Measurements from ENCODE around the gene NOL3. TPM values are rescaled to one million over a fixed set of nuclear protein-coding genes. Genes with fewer than 3 reads are reported as not detected.

The NOL3 gene
- total RNA-seq, 1 donor from 2014 or later: 19.2 TPM

DNA sequence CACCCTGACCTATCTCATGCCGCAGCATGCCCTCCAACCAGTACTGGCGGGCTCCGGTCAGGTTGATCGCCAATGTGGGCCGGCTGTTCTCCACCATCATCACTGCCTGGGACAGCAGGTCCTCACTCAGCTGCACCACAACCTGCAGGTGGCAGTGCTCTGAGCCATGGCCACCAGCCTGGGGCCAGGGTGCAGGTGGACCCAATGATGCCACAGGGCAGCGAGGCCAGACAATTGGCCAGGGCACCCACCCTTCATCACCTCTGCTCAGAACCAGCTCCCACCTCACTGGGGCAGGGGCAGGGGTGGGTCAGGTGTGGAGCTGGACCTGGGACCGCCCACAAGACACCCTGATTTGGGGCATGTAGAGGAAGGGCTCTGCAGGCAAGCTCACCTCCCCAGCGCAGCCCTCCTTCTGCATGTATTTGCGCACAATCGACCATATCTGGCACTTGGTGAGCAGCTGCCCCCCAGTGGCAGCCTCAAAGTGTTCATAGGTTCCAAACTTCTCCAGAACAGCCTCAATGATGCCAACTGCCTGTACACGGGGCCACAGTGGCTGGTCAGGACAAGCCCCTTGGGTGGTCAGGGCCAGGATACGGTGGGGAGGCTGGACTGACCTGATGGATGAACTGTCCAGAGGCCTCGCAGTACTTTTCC is 9.2 kb downstream of the NOL3 start:
- Histone ChIP-seq H3K27me3 (no peaks in the 10 kb centered on the region), H3K4me1 (peaks cover 55% of the 10 kb centered on the region)
- TF ChIP-seq POLR2A (IDR thresholded peaks at IDR 0.05) (no peak), POLR2AphosphoS5 (IDR thresholded peaks at IDR 0.05; ENCODE audit: insufficient read depth in 1 of 2, low read depth in 1 of 2) (no peak)
- TF ChIP-seq, protein P1, sequence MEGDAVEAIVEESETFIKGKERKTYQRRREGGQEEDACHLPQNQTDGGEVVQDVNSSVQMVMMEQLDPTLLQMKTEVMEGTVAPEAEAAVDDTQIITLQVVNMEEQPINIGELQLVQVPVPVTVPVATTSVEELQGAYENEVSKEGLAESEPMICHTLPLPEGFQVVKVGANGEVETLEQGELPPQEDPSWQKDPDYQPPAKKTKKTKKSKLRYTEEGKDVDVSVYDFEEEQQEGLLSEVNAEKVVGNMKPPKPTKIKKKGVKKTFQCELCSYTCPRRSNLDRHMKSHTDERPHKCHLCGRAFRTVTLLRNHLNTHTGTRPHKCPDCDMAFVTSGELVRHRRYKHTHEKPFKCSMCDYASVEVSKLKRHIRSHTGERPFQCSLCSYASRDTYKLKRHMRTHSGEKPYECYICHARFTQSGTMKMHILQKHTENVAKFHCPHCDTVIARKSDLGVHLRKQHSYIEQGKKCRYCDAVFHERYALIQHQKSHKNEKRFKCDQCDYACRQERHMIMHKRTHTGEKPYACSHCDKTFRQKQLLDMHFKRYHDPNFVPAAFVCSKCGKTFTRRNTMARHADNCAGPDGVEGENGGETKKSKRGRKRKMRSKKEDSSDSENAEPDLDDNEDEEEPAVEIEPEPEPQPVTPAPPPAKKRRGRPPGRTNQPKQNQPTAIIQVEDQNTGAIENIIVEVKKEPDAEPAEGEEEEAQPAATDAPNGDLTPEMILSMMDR (IDR thresholded peaks at IDR 0.05): no peak

DNA sequence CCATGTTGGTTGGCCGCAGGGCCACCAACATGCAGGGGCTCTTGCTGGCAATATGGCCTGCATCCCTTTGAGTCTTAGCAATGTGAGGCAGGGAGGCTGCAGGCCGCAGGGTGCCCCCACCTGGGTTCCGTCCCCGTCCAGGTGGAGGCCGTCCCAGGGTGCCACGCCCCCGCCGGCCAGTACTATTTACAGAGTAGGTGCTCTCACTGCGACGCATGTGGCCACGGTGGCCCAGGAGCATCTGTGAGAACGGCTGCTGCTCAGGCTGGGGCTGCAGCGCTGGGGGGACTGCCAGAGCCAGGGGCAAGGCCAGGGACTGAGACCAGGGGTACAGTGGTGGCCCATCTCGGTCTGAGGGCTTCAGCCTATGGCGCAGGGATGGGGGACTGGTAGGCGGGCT is 9.8 kb downstream of the NOL3 start:
- Histone ChIP-seq H3K4me1 (peaks cover 55% of the 10 kb centered on the region), H3K36me3 (no peaks in the 10 kb centered on the region), H3K27me3 (no peaks in the 10 kb centered on the region), H3K4me3 (no peak overlapping the region), H3K9me3 (no peaks in the 10 kb centered on the region), H3K27ac (peak overlapping the region; percentile 37)
- DNase-seq (ENCODE audit: extremely low spot score in 2 of 2): no peak
- intact Hi-C loops (cut with DNase I): no loop called here
- TF ChIP-seq POLR2AphosphoS5 (IDR thresholded peaks at IDR 0.05; ENCODE audit: insufficient read depth in 1 of 2, low read depth in 1 of 2) (no peak), POLR2A (IDR thresholded peaks at IDR 0.05) (no peak)
- TF ChIP-seq, protein P1 (IDR thresholded peaks at IDR 0.05): no peak

More for the DNA sequence above, 9.2 kb downstream of the NOL3 start:
- Histone ChIP-seq H3K36me3 (no peaks in the 10 kb centered on the region), H3K4me3 (no peak overlapping the region), H3K9me3 (no peaks in the 10 kb centered on the region), H3K27ac (no peak overlapping the region)
- intact Hi-C loops (cut with DNase I): no loop called here
- no peak for DNase-seq (ENCODE audit: extremely low spot score in 2 of 2)

DNA sequence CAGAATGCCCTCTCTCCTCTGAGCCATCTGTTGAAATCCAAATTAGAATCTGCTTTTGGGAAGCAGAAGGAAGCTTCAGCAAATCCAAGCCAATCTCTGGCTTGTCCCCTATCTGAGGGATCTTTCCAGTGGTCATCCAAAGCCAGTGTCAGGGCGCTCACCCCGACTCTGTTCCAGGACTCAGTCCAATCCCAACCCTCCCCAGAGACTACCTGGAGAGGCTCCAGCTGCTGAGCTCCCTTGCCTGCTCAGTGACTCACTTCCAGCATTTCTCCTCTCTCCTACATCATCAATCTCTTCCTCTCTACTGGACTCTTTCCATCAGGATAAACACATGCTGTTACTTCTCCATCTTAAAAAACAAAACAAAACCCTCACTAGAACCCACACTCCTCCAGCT is 11.0 kb downstream of the NOL3 start:
- intact Hi-C loops (cut with DNase I): no loop called here

DNA sequence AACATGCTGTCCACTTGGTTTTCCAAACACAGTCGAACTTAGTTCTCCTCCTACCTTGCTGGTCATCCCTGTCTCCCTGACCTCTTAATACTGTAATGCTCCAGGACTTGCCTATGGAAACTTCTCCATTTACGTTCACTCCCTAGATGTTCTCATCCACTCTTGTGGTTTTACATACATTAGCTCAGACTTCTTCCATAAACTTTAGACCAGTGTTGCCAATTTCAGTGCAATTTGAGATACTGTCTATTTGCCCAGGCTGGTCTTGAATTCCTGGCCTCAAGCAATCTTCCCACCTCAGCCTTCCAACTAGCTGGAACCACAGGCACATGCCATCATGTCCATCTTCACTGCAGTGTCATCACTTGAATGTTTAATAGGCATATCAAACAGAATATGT is 11.9 kb downstream of the NOL3 start:
- Histone ChIP-seq H3K4me3 (no peak overlapping the region), H3K36me3 (no peaks in the 10 kb centered on the region), H3K4me1 (peaks cover 53% of the 10 kb centered on the region), H3K9me3 (no peaks in the 10 kb centered on the region), H3K27ac (no peak overlapping the region), H3K27me3 (no peaks in the 10 kb centered on the region)
- DNase-seq (ENCODE audit: extremely low spot score in 2 of 2): no peak
- intact Hi-C loops (cut with DNase I): no loop called here
- TF ChIP-seq, protein P1 (IDR thresholded peaks at IDR 0.05): no peak
- no peak for TF ChIP-seq POLR2A (IDR thresholded peaks at IDR 0.05)
- TF ChIP-seq POLR2AphosphoS5 (IDR thresholded peaks at IDR 0.05; ENCODE audit: insufficient read depth in 1 of 2, low read depth in 1 of 2): no peak

More for the DNA sequence above, 11.0 kb downstream of the NOL3 start:
- no peaks in the 10 kb centered on the region for H3K36me3 ChIP-seq
- H3K9me3 ChIP-seq: no peaks in the 10 kb centered on the region
- H3K27me3 ChIP-seq: no peaks in the 10 kb centered on the region
- no peak for DNase-seq (ENCODE audit: extremely low spot score in 2 of 2)
- H3K27ac ChIP-seq: peak overlapping the region; percentile 37
- no peak overlapping the region for H3K4me3 ChIP-seq
- peaks cover 55% of the 10 kb centered on the region for H3K4me1 ChIP-seq
- TF ChIP-seq, protein P1 (IDR thresholded peaks at IDR 0.05): no peak
- TF ChIP-seq POLR2AphosphoS5 (IDR thresholded peaks at IDR 0.05; ENCODE audit: insufficient read depth in 1 of 2, low read depth in 1 of 2) (no peak), POLR2A (IDR thresholded peaks at IDR 0.05) (no peak)

DNA sequence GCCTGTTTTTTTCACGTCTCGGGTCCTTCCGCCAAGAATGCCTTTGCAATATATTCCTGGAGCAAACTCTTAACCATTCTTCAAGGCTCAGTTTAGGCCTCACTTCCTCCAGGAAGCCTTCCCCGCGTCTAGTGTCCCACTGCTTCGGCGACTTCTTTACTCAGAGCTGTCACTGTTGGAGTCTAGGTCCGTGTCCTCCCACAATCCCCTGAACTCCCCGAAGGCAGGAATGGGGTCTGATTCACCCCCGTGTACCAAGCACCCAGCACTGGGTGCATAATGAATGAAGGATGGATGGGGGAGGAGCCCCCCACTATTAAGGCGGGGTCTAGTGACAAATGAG is 12.9 kb downstream of the NOL3 start:
- TF ChIP-seq POLR2A (IDR thresholded peaks at IDR 0.05) (no peak), POLR2AphosphoS5 (IDR thresholded peaks at IDR 0.05; ENCODE audit: insufficient read depth in 1 of 2, low read depth in 1 of 2) (no peak)
- TF ChIP-seq, protein P1 (IDR thresholded peaks at IDR 0.05): no peak
- intact Hi-C loops (cut with DNase I): no loop called here
- no peaks in the 10 kb centered on the region for H3K9me3 ChIP-seq
- H3K36me3 ChIP-seq: no peaks in the 10 kb centered on the region
- peak overlapping the region; percentile 88 for H3K27ac ChIP-seq
- H3K4me1 ChIP-seq: peaks cover 43% of the 10 kb centered on the region
- no peaks in the 10 kb centered on the region for H3K27me3 ChIP-seq
- peak in 1 of 2 donors; percentile 98 for DNase-seq (ENCODE audit: extremely low spot score in 2 of 2)
- peak overlapping the region; percentile 53 to 62 for H3K4me3 ChIP-seq
